Spleen (tissue), 11 donors: Measurements from ENCODE around the gene BTN3A1. TPM values are rescaled to one million over a fixed set of nuclear protein-coding genes. Genes with fewer than 3 reads are reported as not detected.

Source experiments
- DNase-seq: peaks from one replicate; pipeline ENCODE4 v3.0.0-alpha.2; 2020
- H3K27ac ChIP-seq, 8 donors: fragments of 200-600 bp; sonication (generic) in 7 of 8; 1 replicate in 4 of 8; 2 replicates in 4 of 8; pipeline versions ENCODE4 v1.5.0 to v1.8.0; 2016 to 2021; ENCODE audit warnings: inconsistent platforms in 4 of 8, mild to moderate bottlenecking in 4 of 8, moderate library complexity in 1 of 8
- H3K27me3 ChIP-seq, 7 donors: fragments of 200-600 bp; sonication (generic) in 6 of 7; replicated peaks in 1 of 7; 1 replicate in 4 of 7; 2 replicates in 3 of 7; pipeline versions ENCODE4 v1.5.0 to v1.8.0; 2016 to 2021; ENCODE audit warnings: inconsistent platforms in 3 of 7, mild to moderate bottlenecking in 1 of 7
- H3K36me3 ChIP-seq, 6 donors: fragments of 200-600 bp; sonication (generic) in 5 of 6; 1 replicate in 4 of 6; 2 replicates in 2 of 6; pipeline versions ENCODE4 v1.5.0 to v1.8.0; 2016 to 2021; ENCODE audit warnings: inconsistent platforms in 2 of 6
- H3K4me1 ChIP-seq, 6 donors: fragments of 200-600 bp; sonication (generic) in 5 of 6; 1 replicate in 3 of 6; 2 replicates in 3 of 6; pipeline versions ENCODE4 v1.5.0 to v1.8.0; 2016 to 2021; ENCODE audit warnings: inconsistent platforms in 3 of 6
- H3K4me3 ChIP-seq, 8 donors: fragments of 200-600 bp; sonication (generic) in 7 of 8; 1 replicate in 4 of 8; 2 replicates in 4 of 8; pipeline versions ENCODE4 v1.5.0 to v1.8.0; 2016 to 2021; ENCODE audit warnings: inconsistent platforms in 4 of 8, mild to moderate bottlenecking in 4 of 8, moderate library complexity in 2 of 8
- H3K9me3 ChIP-seq, 8 donors: fragments of 200-600 bp; sonication (generic) in 7 of 8; 1 replicate in 4 of 8; 2 replicates in 4 of 8; pipeline versions ENCODE4 v1.5.0 to v1.8.0; 2016 to 2021; ENCODE audit warnings: inconsistent platforms in 4 of 8
- CTCF ChIP-seq, 11 experiments: fragments of 200-600 bp in 7 of 11; fragments of 450-650 bp in 4 of 11; sonication (generic) in 4 of 11; IDR thresholded peaks in 8 of 11; conservative IDR thresholded peaks in 3 of 11; 1 replicate in 7 of 11; 2 replicates in 4 of 11; pipeline versions ENCODE4 v1.4.0 to v1.8.0; 2016 to 2021; ENCODE audit warnings: antibody characterized with exemption in 11 of 11, inconsistent platforms in 4 of 11, mild to moderate bottlenecking in 1 of 11
- POLR2A ChIP-seq, 3 donors: fragments of 450-650 bp; IDR thresholded peaks; one replicate each; pipeline ENCODE4 v1.5.1; 2017; ENCODE audit warnings: antibody characterized with exemption in 3 of 3, mild to moderate bottlenecking in 1 of 3
- POLR2AphosphoS5 ChIP-seq, 3 donors: sonication (generic); formaldehyde crosslinking; IDR thresholded peaks; one replicate each; pipeline ENCODE4 v1.5.1; 2017; ENCODE audit warnings: antibody characterized with exemption in 3 of 3
- WGBS, 5 donors: extraction: QIAGEN DNeasy Blood & Tissue Kit in 3 of 5; methylation state at CpG; one replicate each; pipeline versions ENCODE4 v1.1.5 to v1.1.7; 2013 to 2018; 5-methylcytosine and 5-hydroxymethylcytosine counted together
- intact Hi-C: fragments of 100-400 bp; cut with DNase I; formaldehyde crosslinking; loops from one replicate; pipeline ENCODE4 v1.15.0; 2023; ENCODE audit warnings: low total_unique reads
- polyA plus RNA-seq, 3 donors: library from polyadenylated mRNA; stranded (reverse); fragments of 200-250 nt; gene quantifications; one replicate each; pipeline ENCODE4 v1.2.1, GENCODE V29; 2013
- total RNA-seq, 7 donors: library from RNA; depleted of rRNA in 3 of 7; stranded (reverse); fragments of >200 nt in 3 of 7; fragmentation: NEBNext Ultra II Directional in 4 of 7; extraction: Animal tissue kit (Norgen Biotek cat#: 25700) in 4 of 7; gene quantifications; one replicate each; pipeline versions ENCODE4 v1.1.0 to v1.2.1, GENCODE V29; 2016 to 2021
- donor health status: healthy with polysubstance abuse.
- donor health status: DM: no; HTN: no; CAD: no; lungs with moderate emphysema.
- donor health status: DM: no; HTN: no; CAD: no.
- donor health status: Bipolar disorder and iron deficiency.
- donor health status: healthy.
- donor health status: DM: no; HTN: no; CAD: no.
- donor health status: DM: yes; HTN: yes; CAD: no.

BTN3A1 gene
- total and polyA plus RNA-seq, 10 donors, result 25.1 to 142 (median 109) TPM

GRCh38 chr6:26387565-26387964 lies 14.5 kb upstream of the BTN3A1 start:
- Histone ChIP-seq H3K27ac (peak overlapping the region in 1 of 8 donors; percentile 0), H3K9me3 (no peaks in the 10 kb centered on the region), H3K4me1 (peaks cover 19 to 73% (median 36%) of the 10 kb centered on the region in 6 donors), H3K4me3 (no peak overlapping the region), H3K36me3 (peaks cover 0 to 58% (median 36%) of the 10 kb centered on the region in 6 donors), H3K27me3 (no peaks in the 10 kb centered on the region)
- TF ChIP-seq POLR2A (IDR thresholded peaks at IDR 0.05) (no peak), CTCF (IDR thresholded peaks at IDR 0.05 in 8 of 11, conservative IDR thresholded peaks at IDR 0.05 in 3 of 11) (no peak), POLR2AphosphoS5 (IDR thresholded peaks at IDR 0.05) (no peak)
- intact Hi-C loops, result no loop called here
- DNase-seq, result no peak

GRCh38 chr6:26388014-26388413 lies 14.1 kb upstream of the BTN3A1 start:
- 84 to 93% (median 91%) methylated on average over 6 of the region's 6 CpGs for WGBS, 5 donors
- no peak for DNase-seq
- no peaks in the 10 kb centered on the region for H3K9me3 ChIP-seq
- no peaks in the 10 kb centered on the region for H3K27me3 ChIP-seq
- H3K27ac ChIP-seq, result peak overlapping the region in 1 of 8 donors; percentile 0
- intact Hi-C loops, result no loop called here
- TF ChIP-seq CTCF (IDR thresholded peaks at IDR 0.05 in 8 of 11, conservative IDR thresholded peaks at IDR 0.05 in 3 of 11) (no peak), POLR2A (IDR thresholded peaks at IDR 0.05) (no peak), POLR2AphosphoS5 (IDR thresholded peaks at IDR 0.05) (no peak)
- H3K4me3 ChIP-seq, result no peak overlapping the region
- H3K36me3 ChIP-seq, result peaks cover 0 to 63% (median 37%) of the 10 kb centered on the region in 6 donors
- H3K4me1 ChIP-seq, result peaks cover 16 to 74% (median 33%) of the 10 kb centered on the region in 6 donors

GRCh38 chr6:26388441-26388840 lies 13.6 kb upstream of the BTN3A1 start:
- H3K4me3 ChIP-seq, result no peak overlapping the region
- H3K27ac ChIP-seq, result no peak overlapping the region
- DNase-seq, result no peak
- intact Hi-C loops, result no loop called here
- H3K27me3 ChIP-seq, result no peaks in the 10 kb centered on the region
- WGBS, 5 donors, result 92 to 100% (median 94%) methylated on average over 1 of the region's 1 CpG
- no peaks in the 10 kb centered on the region for H3K9me3 ChIP-seq
- peaks cover 0 to 67% (median 37%) of the 10 kb centered on the region in 6 donors for H3K36me3 ChIP-seq
- TF ChIP-seq POLR2A (IDR thresholded peaks at IDR 0.05), result no peak
- TF ChIP-seq POLR2AphosphoS5 (IDR thresholded peaks at IDR 0.05), result no peak
- TF ChIP-seq CTCF (IDR thresholded peaks at IDR 0.05 in 8 of 11, conservative IDR thresholded peaks at IDR 0.05 in 3 of 11), result no peak
- H3K4me1 ChIP-seq, result peaks cover 16 to 77% (median 34%) of the 10 kb centered on the region in 6 donors

- WGBS, 5 donors, result 77 to 92% (median 87%) methylated on average over 4 of the region's 4 CpGs
- intact Hi-C loops, result no loop called here
These were observed 12.7 kb upstream of the BTN3A1 start for GRCh38 chr6:26389349-26389894.

More at GRCh38 chr6:26389349-26389894, 12.7 kb upstream of the BTN3A1 start:
- Histone ChIP-seq H3K4me1 (peaks cover 9 to 70% (median 25%) of the 10 kb centered on the region in 6 donors), H3K27me3 (no peaks in the 10 kb centered on the region), H3K36me3 (peaks cover 0 to 68% (median 37%) of the 10 kb centered on the region in 6 donors), H3K9me3 (no peaks in the 10 kb centered on the region), H3K27ac (peak overlapping the region in 1 of 8 donors; percentile 35), H3K4me3 (no peak overlapping the region)
- no peak for TF ChIP-seq CTCF (IDR thresholded peaks at IDR 0.05 in 8 of 11, conservative IDR thresholded peaks at IDR 0.05 in 3 of 11)
- TF ChIP-seq POLR2A (IDR thresholded peaks at IDR 0.05), result no peak
- TF ChIP-seq POLR2AphosphoS5 (IDR thresholded peaks at IDR 0.05), result no peak
- DNase-seq, result no peak
